Transverse colon (tissue), 3 donors: ENCODE measurements around the gene ENAH.

Source experiments
- CTCF ChIP-seq, 5 experiments: fragments of 200-600 bp in 3 of 5; fragments of 450-650 bp in 2 of 5; sonication (generic) in 3 of 5; IDR thresholded peaks; 1 replicate in 2 of 5; 2 replicates in 3 of 5; pipeline ENCODE4 v1.5.1; 2016 to 2017; ENCODE audit warnings: antibody characterized with exemption in 5 of 5, inconsistent platforms in 3 of 5, mild to moderate bottlenecking in 2 of 5, moderate library complexity in 1 of 5
- EP300 ChIP-seq: sonication (generic); formaldehyde crosslinking; IDR thresholded peaks from one replicate; pipeline ENCODE4 v1.6.1; 2017; ENCODE audit warnings: antibody characterized with exemption, low read depth

DNA sequence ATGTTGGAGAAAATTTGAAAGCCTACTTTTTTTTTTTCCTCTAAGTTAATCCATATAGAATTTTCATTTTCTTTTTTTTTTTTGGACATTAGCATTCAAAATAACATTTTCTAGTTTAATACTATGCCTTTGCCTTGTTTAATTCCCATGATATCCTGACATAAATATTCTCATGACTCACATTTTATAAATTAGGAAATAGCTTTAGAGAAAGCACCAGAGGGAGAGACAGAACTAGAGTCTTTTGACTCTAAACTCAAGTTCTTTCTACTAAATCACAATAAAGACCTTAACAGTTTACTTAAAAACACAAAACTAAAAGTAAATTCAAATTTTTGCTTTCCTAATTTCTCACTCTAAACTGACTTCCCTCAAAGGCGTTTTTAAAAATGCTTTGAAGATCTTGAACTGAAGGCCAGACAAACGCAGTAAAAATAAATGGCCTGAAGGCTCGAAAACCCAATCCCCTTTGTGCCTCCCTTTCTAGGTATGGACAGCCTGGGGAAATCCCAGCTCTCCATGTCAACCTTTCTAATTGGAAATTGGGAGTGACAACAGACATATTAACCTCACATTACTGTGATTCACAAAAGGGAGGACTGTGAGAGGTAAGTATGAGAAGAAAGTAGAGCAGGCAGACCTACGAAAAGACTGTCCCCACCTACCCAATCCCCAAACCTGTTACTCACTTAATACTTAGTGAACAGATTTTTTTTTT lies 104.6 kb downstream of the ENAH start:
- TF ChIP-seq CTCF (IDR thresholded peaks at IDR 0.05) (no peak), EP300 (no peak)
